Stimulated activated CD4-positive, alpha-beta T cell treated with anti-CD3 and anti-CD28 coated beads, Interleukin-1b, Interleukin-23, amount 100 ng/mL, for 24 hours (primary cell): ENCODE measurements around the gene INTS1.

ENCODE experiments used
- DNase-seq, 4 experiments: peaks; one replicate each; pipeline ENCODE4 v3.0.0-alpha.2; 2020; ENCODE audit warnings: low read depth in 4 of 4, low spot score in 1 of 4

INTS1 gene

GRCh38 chr7:1542841-1543747 is 38.9 kb upstream of the INTS1 start:
- no peak for DNase-seq

GRCh38 chr7:1542329-1542728 is 38.1 kb upstream of the INTS1 start:
- DNase-seq: no peak

GRCh38 chr7:1541431-1542162 is 37.4 kb upstream of the INTS1 start:
- DNase-seq: no peak

- DNase-seq: no peak
Measured at GRCh38 chr7:1540776-1541271, 36.6 kb upstream of the INTS1 start.

- no peak for DNase-seq
Measured at GRCh38 chr7:1539882-1540775, 35.9 kb upstream of the INTS1 start.

GRCh38 chr7:1539181-1539881 is 35.1 kb upstream of the INTS1 start:
- no peak for DNase-seq

- DNase-seq: no peak
Measured at GRCh38 chr7:1538544-1539180, 34.5 kb upstream of the INTS1 start.

GRCh38 chr7:1537535-1538412 is 33.6 kb upstream of the INTS1 start:
- no peak for DNase-seq

GRCh38 chr7:1536743-1537534 is 32.8 kb upstream of the INTS1 start:
- no peak for DNase-seq

- no peak for DNase-seq
Measured at GRCh38 chr7:1536455-1536742, 32.2 kb upstream of the INTS1 start.

GRCh38 chr7:1535701-1536454 is 31.7 kb upstream of the INTS1 start:
- no peak for DNase-seq

- DNase-seq: no peak
Measured at GRCh38 chr7:1535100-1535458, 30.9 kb upstream of the INTS1 start.

GRCh38 chr7:1534330-1535099 is 30.3 kb upstream of the INTS1 start:
- no peak for DNase-seq

- no peak for DNase-seq
Measured at GRCh38 chr7:1533547-1534329, 29.5 kb upstream of the INTS1 start.

GRCh38 chr7:1533255-1533546 is 29.0 kb upstream of the INTS1 start:
- DNase-seq: no peak

- peak in 3 of 4 experiments; percentile 24 to 49 (median 33) for DNase-seq
Measured at GRCh38 chr7:1532456-1533254, 28.5 kb upstream of the INTS1 start.
